Skeletal muscle cell (primary cell): ENCODE results near the gene TNIK.
A peak's percentile ranks its signal among the peaks of the same experiment; 100 is the strongest.

Experiments
- DNase-seq: peaks from one replicate; pipeline ENCODE4 v3.0.0-alpha.2; 2010; ENCODE audit warnings: low read depth
- H3K4me3 ChIP-seq: 2 replicates; pipeline ENCODE4 v1.5.1; 2011; ENCODE audit warnings: low read depth, mild to moderate bottlenecking, control low read depth, low read length, moderate library complexity

The TNIK gene

GRCh38 chr3:171227359-171227758, 232.8 kb downstream of the TNIK start:
- H3K4me3 ChIP-seq, result no peak overlapping the region
- no peak for DNase-seq

- no peak for DNase-seq
These were observed 233.4 kb downstream of the TNIK start for GRCh38 chr3:171226794-171227193.

GRCh38 chr3:171225708-171226107, 234.5 kb downstream of the TNIK start:
- DNase-seq, result peak; percentile 24
- no peak overlapping the region for H3K4me3 ChIP-seq

More at GRCh38 chr3:171226794-171227193, 233.4 kb downstream of the TNIK start:
- no peak overlapping the region for H3K4me3 ChIP-seq

- H3K4me3 ChIP-seq, result no peak overlapping the region
- DNase-seq, result no peak
These were observed 235.0 kb downstream of the TNIK start for GRCh38 chr3:171225165-171225564.

- no peak overlapping the region for H3K4me3 ChIP-seq
- DNase-seq, result no peak
These were observed 236.8 kb downstream of the TNIK start for GRCh38 chr3:171223396-171223795.

GRCh38 chr3:171222995-171223394, 237.2 kb downstream of the TNIK start:
- H3K4me3 ChIP-seq, result no peak overlapping the region
- DNase-seq, result no peak

- no peak for DNase-seq
- no peak overlapping the region for H3K4me3 ChIP-seq
These were observed 238.6 kb downstream of the TNIK start for GRCh38 chr3:171221597-171221996.

GRCh38 chr3:171221104-171221503, 239.1 kb downstream of the TNIK start:
- H3K4me3 ChIP-seq, result no peak overlapping the region
- no peak for DNase-seq

GRCh38 chr3:171219258-171219657, 240.9 kb downstream of the TNIK start:
- no peak for DNase-seq

GRCh38 chr3:171218069-171218468, 242.1 kb downstream of the TNIK start:
- no peak for DNase-seq
- H3K4me3 ChIP-seq, result no peak overlapping the region

More at GRCh38 chr3:171219258-171219657, 240.9 kb downstream of the TNIK start:
- H3K4me3 ChIP-seq, result no peak overlapping the region

GRCh38 chr3:171213907-171214306, 246.3 kb downstream of the TNIK start:
- DNase-seq, result no peak
- no peak overlapping the region for H3K4me3 ChIP-seq

- no peak for DNase-seq
- no peak overlapping the region for H3K4me3 ChIP-seq
These were observed 247.0 kb downstream of the TNIK start for GRCh38 chr3:171213178-171213577.

- H3K4me3 ChIP-seq, result no peak overlapping the region
- DNase-seq, result no peak
These were observed 247.6 kb downstream of the TNIK start for GRCh38 chr3:171212648-171213047.

- no peak for DNase-seq
- H3K4me3 ChIP-seq, result no peak overlapping the region
These were observed 253.9 kb downstream of the TNIK start for GRCh38 chr3:171206283-171206682.

GRCh38 chr3:171204942-171205341, 255.3 kb downstream of the TNIK start:
- DNase-seq, result no peak
- H3K4me3 ChIP-seq, result no peak overlapping the region

GRCh38 chr3:171201825-171202224, 258.4 kb downstream of the TNIK start:
- no peak overlapping the region for H3K4me3 ChIP-seq
- DNase-seq, result no peak

- no peak for DNase-seq
- no peak overlapping the region for H3K4me3 ChIP-seq
These were observed 259.5 kb downstream of the TNIK start for GRCh38 chr3:171200750-171201088.

GRCh38 chr3:171200052-171200749, 260.0 kb downstream of the TNIK start:
- DNase-seq, result no peak
- no peak overlapping the region for H3K4me3 ChIP-seq

- H3K4me3 ChIP-seq, result no peak overlapping the region
- no peak for DNase-seq
These were observed 260.8 kb downstream of the TNIK start for GRCh38 chr3:171199473-171199829.

- no peak overlapping the region for H3K4me3 ChIP-seq
- no peak for DNase-seq
These were observed 261.3 kb downstream of the TNIK start for GRCh38 chr3:171198781-171199472.

GRCh38 chr3:171195686-171196085, 264.5 kb downstream of the TNIK start:
- DNase-seq, result no peak
- H3K4me3 ChIP-seq, result no peak overlapping the region
